Suprapubic skin (tissue), 4 donors: ENCODE data around the gene GNG4. TPM values are rescaled to one million over a fixed set of nuclear protein-coding genes. Genes with fewer than 3 reads are reported as not detected.

Experiments used
- DNase-seq, 2 donors: peaks; one replicate each; pipeline ENCODE4 v3.0.0-alpha.2; 2019; ENCODE audit warnings: low spot score in 2 of 2
- H3K27ac ChIP-seq: fragments of 200-600 bp; sonication (generic); one replicate; pipeline ENCODE4 v1.5.1; 2019
- H3K27me3 ChIP-seq: fragments of 200-600 bp; sonication (generic); one replicate; pipeline ENCODE4 v1.5.1; 2019
- H3K36me3 ChIP-seq: fragments of 200-600 bp; sonication (generic); one replicate; pipeline ENCODE4 v1.5.1; 2019
- H3K4me1 ChIP-seq: fragments of 200-600 bp; sonication (generic); one replicate; pipeline ENCODE4 v1.5.1; 2019
- H3K4me3 ChIP-seq: fragments of 200-600 bp; sonication (generic); one replicate; pipeline ENCODE4 v1.5.1; 2019; ENCODE audit warnings: mild to moderate bottlenecking
- H3K9me3 ChIP-seq: fragments of 200-600 bp; sonication (generic); one replicate; pipeline ENCODE4 v1.5.1; 2019
- EP300 ChIP-seq: sonication (generic); formaldehyde crosslinking; IDR thresholded peaks from one replicate; pipeline ENCODE4 v1.6.1; 2017; ENCODE audit warnings: antibody characterized with exemption
- POLR2A ChIP-seq, 2 donors: fragments of 450-650 bp; IDR thresholded peaks; one replicate each; pipeline ENCODE4 v1.6.1; 2017; ENCODE audit warnings: antibody characterized with exemption in 2 of 2, mild to moderate bottlenecking in 2 of 2, moderate library complexity in 2 of 2
- POLR2AphosphoS5 ChIP-seq, 3 donors: sonication (generic); formaldehyde crosslinking; IDR thresholded peaks; one replicate each; pipeline ENCODE4 v1.6.1; 2017; ENCODE audit warnings: antibody characterized with exemption in 3 of 3
- WGBS: methylation state at CpG from one replicate; pipeline ENCODE4 v1.1.5; 2018; 5-methylcytosine and 5-hydroxymethylcytosine counted together
- total RNA-seq, 4 donors: library from RNA; depleted of rRNA; stranded (reverse); fragments of >200 nt; gene quantifications; one replicate each; pipeline ENCODE4 v1.1.0, GENCODE V29; 2016
- TF ChIP-seq, protein P1 (sequence below), 2 donors: fragments of 200-600 bp in 1 of 2; fragments of 450-650 bp in 1 of 2; sonication (generic) in 1 of 2; IDR thresholded peaks; one replicate each; pipeline ENCODE4 v1.5.1; 2016 to 2019; ENCODE audit warnings: antibody characterized with exemption in 2 of 2, mild to moderate bottlenecking in 1 of 2, moderate library complexity in 1 of 2

GNG4 gene
- total RNA-seq, 4 donors from 2014 or later: 0.13 to 0.76 (median 0.72) TPM; not detected in 1

DNA sequence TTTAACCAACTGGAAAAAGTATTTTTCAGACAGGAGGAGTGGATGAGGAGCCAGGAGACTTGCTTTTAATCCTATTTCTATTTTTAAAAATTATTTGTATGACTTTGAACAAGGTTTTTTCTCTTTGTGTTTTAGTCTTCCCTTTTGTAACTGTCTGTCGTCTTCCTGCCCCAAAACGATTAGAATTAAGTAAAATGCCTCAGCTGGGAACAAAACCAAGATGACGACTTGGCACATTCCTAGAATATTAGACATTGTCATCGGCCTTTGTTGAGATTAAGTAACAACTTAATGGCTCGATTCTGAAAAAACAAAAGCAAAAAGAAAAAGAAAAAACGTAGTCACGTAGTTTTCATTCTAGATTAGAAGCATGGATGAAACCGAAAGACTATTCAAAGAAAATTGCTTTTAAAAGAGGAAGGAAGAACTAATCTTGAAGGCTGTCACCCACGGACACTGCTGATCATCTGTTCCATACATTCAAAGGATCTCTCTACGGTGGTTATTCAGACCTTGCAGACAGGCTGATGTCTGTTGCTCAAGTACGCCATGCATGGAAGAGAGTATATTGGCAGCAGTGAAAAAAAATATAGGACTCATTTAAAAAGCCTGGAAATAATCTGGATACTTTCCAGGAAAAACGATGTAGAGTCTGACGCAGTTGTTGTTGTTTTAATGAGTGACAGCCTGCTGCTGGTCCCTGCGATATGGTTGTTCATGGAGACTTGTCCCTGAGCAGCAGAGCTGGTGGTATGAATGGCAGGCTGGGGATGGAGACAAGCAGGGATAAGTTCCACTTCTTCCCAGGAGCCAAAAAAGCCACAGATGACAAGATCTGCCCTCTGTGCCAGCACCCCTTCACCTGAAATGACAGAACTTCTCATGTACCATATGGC, 16.8 kb downstream of the GNG4 start:
- Histone ChIP-seq H3K4me1 (peaks cover 8% of the 10 kb centered on the region), H3K4me3 (peak overlapping the region; percentile 31), H3K36me3 (no peaks in the 10 kb centered on the region), H3K27ac (no peak overlapping the region), H3K27me3 (no peaks in the 10 kb centered on the region), H3K9me3 (no peaks in the 10 kb centered on the region)
- TF ChIP-seq EP300 (no peak), POLR2A (IDR thresholded peaks at IDR 0.05) (no peak), POLR2AphosphoS5 (IDR thresholded peaks at IDR 0.05) (no peak)
- TF ChIP-seq, protein P1, sequence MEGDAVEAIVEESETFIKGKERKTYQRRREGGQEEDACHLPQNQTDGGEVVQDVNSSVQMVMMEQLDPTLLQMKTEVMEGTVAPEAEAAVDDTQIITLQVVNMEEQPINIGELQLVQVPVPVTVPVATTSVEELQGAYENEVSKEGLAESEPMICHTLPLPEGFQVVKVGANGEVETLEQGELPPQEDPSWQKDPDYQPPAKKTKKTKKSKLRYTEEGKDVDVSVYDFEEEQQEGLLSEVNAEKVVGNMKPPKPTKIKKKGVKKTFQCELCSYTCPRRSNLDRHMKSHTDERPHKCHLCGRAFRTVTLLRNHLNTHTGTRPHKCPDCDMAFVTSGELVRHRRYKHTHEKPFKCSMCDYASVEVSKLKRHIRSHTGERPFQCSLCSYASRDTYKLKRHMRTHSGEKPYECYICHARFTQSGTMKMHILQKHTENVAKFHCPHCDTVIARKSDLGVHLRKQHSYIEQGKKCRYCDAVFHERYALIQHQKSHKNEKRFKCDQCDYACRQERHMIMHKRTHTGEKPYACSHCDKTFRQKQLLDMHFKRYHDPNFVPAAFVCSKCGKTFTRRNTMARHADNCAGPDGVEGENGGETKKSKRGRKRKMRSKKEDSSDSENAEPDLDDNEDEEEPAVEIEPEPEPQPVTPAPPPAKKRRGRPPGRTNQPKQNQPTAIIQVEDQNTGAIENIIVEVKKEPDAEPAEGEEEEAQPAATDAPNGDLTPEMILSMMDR (IDR thresholded peaks at IDR 0.05): no peak
- no peak for DNase-seq
- WGBS: 21% methylated on average over 14 of the region's 14 CpGs

DNA sequence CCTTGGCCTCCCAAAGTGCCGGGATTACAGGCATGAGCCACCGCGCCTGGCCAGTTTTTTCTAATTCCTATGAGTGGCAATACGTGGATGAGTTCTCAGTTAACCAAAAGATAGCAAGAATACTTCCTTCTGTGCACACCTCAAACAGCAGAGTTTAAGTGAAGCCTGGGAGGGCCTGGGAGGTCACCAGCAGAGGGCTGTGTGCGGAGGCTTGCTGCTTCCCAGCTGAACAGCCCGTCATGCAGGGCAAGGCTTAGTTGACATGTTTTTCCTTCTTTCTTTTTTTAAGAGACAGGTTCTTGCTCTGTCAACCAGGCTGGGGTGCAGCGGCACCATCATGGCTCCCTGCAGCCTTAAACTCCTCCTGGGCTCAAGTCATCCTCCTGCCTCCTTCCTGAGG, 17.8 kb downstream of the GNG4 start:
- peaks cover 8% of the 10 kb centered on the region for H3K4me1 ChIP-seq
- no peaks in the 10 kb centered on the region for H3K36me3 ChIP-seq
- no peak for DNase-seq
- no peaks in the 10 kb centered on the region for H3K9me3 ChIP-seq
- TF ChIP-seq EP300 (no peak), POLR2AphosphoS5 (IDR thresholded peaks at IDR 0.05) (no peak), POLR2A (IDR thresholded peaks at IDR 0.05) (no peak)
- TF ChIP-seq, protein P1 (IDR thresholded peaks at IDR 0.05): no peak
- H3K27ac ChIP-seq: no peak overlapping the region
- H3K4me3 ChIP-seq: no peak overlapping the region
- H3K27me3 ChIP-seq: no peaks in the 10 kb centered on the region
- 96% methylated on average over 7 of the region's 7 CpGs for WGBS

DNA sequence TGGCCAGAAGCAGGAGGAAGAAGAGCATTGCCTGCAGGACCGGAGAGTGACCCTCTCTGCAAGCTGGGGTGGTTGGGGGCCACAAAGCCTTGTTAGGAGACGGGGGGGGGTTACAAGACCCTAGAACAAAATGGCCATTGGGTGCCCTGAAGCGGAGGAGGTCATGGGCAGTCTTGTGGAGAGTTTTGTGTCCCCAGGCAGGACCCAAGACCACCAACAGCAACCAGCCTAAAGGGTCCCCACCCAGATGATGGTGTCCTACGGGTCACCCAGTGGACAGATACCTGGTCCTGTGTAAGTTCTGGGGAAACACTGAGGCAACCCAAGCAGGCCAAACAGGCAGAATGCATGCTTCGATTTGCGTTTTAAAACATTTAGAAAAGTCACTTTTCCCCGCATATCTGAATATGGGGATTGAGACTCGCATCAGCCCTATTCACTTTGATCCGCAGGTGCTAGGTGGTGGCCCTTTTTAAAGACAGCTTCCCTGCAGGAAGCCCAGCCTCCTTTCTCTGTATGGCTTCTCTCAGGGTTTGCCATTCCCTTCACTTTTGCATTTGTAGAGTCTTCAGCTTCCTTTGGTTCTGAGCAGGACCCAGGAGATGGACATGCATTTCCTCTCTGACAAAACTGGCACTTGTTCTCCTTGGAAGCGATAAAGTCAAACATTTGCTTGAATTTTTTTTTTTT, 21.1 kb downstream of the GNG4 start:
- WGBS: 86% methylated on average over 10 of the region's 10 CpGs

DNA sequence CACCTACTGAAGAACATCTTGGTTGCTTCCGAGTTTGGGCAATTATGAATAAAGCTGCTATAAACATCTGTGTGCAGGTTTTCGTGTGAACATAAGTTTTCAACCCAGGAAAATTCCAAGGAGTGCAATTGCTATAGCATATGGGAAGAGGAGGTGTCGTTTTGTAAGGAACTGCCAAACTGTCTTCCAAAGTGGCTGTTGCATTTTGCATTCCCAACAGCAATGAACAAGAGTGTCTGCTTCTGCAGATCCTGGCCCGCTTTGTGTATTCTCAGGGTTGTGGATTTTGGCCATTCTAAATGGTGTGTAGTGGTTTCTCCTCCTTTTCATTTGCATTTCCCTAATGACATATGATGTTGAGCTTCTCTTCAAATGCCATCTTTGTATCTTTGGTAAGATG, 23.8 kb downstream of the GNG4 start:
- DNase-seq: no peak
- Histone ChIP-seq H3K36me3 (no peaks in the 10 kb centered on the region), H3K4me1 (no peaks in the 10 kb centered on the region), H3K9me3 (no peaks in the 10 kb centered on the region), H3K27me3 (peaks cover 10% of the 10 kb centered on the region), H3K4me3 (no peak overlapping the region), H3K27ac (no peak overlapping the region)
- TF ChIP-seq EP300 (no peak), POLR2AphosphoS5 (IDR thresholded peaks at IDR 0.05) (no peak), POLR2A (IDR thresholded peaks at IDR 0.05) (no peak)
- TF ChIP-seq, protein P1 (IDR thresholded peaks at IDR 0.05): no peak
- 97% methylated on average over 4 of the region's 4 CpGs for WGBS

More for the DNA sequence above, 21.1 kb downstream of the GNG4 start:
- Histone ChIP-seq H3K27ac (no peak overlapping the region), H3K36me3 (no peaks in the 10 kb centered on the region), H3K4me1 (peaks cover 8% of the 10 kb centered on the region), H3K4me3 (no peak overlapping the region), H3K9me3 (no peaks in the 10 kb centered on the region), H3K27me3 (peaks cover 4% of the 10 kb centered on the region)
- DNase-seq: no peak
- no peak for TF ChIP-seq POLR2AphosphoS5 (IDR thresholded peaks at IDR 0.05)
- TF ChIP-seq EP300: no peak
- TF ChIP-seq, protein P1 (IDR thresholded peaks at IDR 0.05): no peak

DNA sequence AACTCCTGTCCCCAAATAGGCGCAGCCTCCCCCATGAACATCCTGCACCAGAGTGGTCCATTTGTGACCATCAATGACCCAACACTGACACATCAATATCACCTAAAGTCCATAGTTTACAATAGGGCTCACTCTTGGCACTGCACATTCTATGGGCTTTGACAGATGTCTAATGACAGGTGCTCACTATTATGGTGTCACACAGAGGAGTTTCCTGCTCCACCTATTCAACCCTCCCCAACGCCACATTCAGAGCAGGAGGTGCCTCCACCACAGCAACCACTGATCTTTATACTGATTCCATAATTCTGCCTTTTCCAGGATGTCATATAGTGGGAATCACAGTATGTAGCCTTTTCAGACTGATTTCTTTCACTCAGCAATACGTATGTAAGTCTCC, 24.2 kb downstream of the GNG4 start:
- WGBS: 85% methylated on average over 3 of the region's 3 CpGs
- H3K9me3 ChIP-seq: no peaks in the 10 kb centered on the region

More for the DNA sequence above, 24.2 kb downstream of the GNG4 start:
- no peaks in the 10 kb centered on the region for H3K4me1 ChIP-seq
- no peak overlapping the region for H3K4me3 ChIP-seq
- H3K36me3 ChIP-seq: no peaks in the 10 kb centered on the region
- peaks cover 10% of the 10 kb centered on the region for H3K27me3 ChIP-seq
- TF ChIP-seq, protein P1 (IDR thresholded peaks at IDR 0.05): no peak
- TF ChIP-seq POLR2AphosphoS5 (IDR thresholded peaks at IDR 0.05) (no peak), EP300 (no peak), POLR2A (IDR thresholded peaks at IDR 0.05) (no peak)
- no peak for DNase-seq
- no peak overlapping the region for H3K27ac ChIP-seq
